ENCODE results near the gene PRICKLE1. TPM values are rescaled to one million over a fixed set of nuclear protein-coding genes. Genes with fewer than 3 reads are reported as not detected.

The PRICKLE1 gene
- total RNA-seq, 2 experiments from 2014 or later, result 0.14 to 0.18 TPM

GRCh38 chr12:42474391-42474790 is 115.2 kb downstream of the PRICKLE1 start:
- no peak for DNase-seq
- H3K36me3 Mint-ChIP-seq, result no peaks in the 10 kb centered on the region
- no peaks in the 10 kb centered on the region for H3K9me3 Mint-ChIP-seq
- peaks cover 7% of the 10 kb centered on the region for H3K4me1 Mint-ChIP-seq
- no peak overlapping the region for H3K27ac Mint-ChIP-seq
- peaks cover 51% of the 10 kb centered on the region for H3K27me3 Mint-ChIP-seq
- no peak overlapping the region for H3K4me3 Mint-ChIP-seq

DNA sequence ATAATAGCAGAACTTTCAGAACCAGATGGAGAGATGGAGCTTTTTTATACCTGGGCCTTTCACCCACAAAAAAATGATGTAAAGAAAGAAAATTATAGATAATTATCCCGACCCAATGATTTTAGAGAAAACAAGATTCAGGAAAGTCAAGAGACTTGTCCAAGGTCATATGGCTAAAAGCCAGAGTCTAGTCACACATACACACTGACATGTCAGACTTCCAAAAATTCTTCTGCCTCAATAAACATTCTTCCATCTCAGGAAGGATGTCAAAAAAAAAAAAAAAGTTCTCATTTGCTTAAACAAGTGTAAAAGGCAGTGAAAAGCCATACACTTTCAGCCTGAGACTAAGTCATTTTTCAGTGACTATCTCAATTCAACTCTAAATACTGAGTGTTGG is 116.0 kb downstream of the PRICKLE1 start:
- Mint-ChIP-seq H3K4me1 (peaks cover 15% of the 10 kb centered on the region), H3K4me3 (no peak overlapping the region), H3K27ac (no peak overlapping the region), H3K9me3 (no peaks in the 10 kb centered on the region), H3K36me3 (no peaks in the 10 kb centered on the region), H3K27me3 (peaks cover 56% of the 10 kb centered on the region)
- DNase-seq, result no peak

GRCh38 chr12:42473130-42473529 is 116.4 kb downstream of the PRICKLE1 start:
- no peak for DNase-seq
- H3K27ac Mint-ChIP-seq, result no peak overlapping the region
- H3K27me3 Mint-ChIP-seq, result peaks cover 57% of the 10 kb centered on the region
- H3K9me3 Mint-ChIP-seq, result no peaks in the 10 kb centered on the region
- H3K4me1 Mint-ChIP-seq, result peaks cover 19% of the 10 kb centered on the region
- H3K4me3 Mint-ChIP-seq, result no peak overlapping the region
- H3K36me3 Mint-ChIP-seq, result no peaks in the 10 kb centered on the region

DNA sequence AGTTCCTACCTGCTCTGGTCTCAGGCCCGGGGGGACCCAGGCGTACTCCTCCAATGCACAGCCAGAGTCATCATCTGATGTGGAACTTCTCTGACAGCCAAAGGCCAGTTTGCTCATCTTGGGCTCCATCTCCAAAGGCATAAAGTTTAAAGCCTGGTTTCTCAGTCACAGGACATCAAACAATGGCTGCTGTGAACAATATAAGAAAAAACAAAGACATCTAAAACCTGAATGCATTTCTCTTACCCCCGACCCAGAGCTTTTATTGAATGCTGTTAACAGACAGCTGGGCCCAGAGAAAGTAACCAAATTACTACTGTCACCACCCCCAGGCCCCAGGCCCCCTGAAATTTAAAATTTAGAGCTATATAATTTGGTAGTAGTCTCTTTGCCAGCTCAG is 117.2 kb downstream of the PRICKLE1 start:
- Mint-ChIP-seq H3K4me3 (no peak overlapping the region), H3K36me3 (no peaks in the 10 kb centered on the region), H3K4me1 (peaks cover 19% of the 10 kb centered on the region), H3K27ac (no peak overlapping the region), H3K27me3 (peaks cover 56% of the 10 kb centered on the region), H3K9me3 (no peaks in the 10 kb centered on the region)
- DNase-seq, result no peak

DNA sequence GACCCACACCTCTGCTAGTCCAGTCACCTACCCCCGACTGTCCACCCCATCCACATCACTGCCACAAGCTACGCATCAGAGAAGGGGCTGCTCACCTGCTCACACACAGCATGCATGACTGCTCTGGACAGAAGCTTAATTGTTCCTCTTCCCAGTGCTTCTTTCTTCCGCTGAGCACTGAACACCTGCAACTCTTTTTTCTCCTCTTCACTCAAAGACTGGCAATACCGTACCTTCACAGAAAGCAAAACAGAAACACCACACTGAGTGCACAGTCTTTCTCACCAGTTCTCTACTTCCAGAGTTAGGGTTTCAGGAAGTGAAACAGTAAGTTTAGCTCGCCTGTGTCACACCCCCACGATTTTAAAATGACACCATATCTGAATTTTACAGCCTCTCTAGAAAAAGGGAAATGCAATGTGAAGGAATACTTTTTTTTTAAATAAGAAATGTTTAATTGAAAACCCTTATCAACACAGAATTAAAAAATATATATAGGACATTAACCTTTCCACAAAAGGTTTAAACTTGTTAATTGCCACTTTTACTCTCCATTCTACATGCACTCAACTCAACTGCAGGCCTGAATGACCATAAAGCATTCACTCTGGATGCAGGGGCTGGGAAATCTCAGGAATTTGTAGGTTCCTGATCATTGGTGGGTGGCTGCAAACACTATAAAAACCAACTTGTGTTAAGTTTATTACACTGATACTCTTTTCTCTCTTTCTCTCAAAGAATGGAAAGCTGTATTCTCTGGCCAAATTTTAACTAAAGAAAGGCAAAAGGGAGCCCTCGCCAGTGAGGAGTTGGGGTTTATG is 120.0 kb downstream of the PRICKLE1 start:
- Mint-ChIP-seq H3K4me3 (peak overlapping the region; percentile 65), H3K4me1 (peaks cover 17% of the 10 kb centered on the region), H3K36me3 (no peaks in the 10 kb centered on the region), H3K9me3 (no peaks in the 10 kb centered on the region), H3K27ac (peak overlapping the region; percentile 67), H3K27me3 (peaks cover 62% of the 10 kb centered on the region)
- DNase-seq, result no peak

DNA sequence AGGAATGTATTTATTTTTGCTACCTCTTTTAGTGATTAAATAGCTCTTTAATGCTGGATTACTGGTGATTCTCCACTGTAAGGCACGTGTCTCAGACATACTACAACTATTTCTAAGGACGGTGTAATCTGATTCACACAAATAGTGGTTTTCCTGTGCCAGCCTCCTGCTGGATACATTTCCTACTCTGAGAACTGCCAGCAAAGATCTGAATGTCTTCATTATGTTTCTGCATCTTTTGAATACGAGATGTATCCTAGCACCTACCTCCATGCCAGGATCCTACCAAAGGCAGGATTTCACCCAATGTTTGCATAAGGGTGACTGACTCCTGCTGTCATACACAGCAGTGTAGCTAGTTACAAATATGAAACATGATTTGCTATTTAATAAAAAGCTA is 120.6 kb downstream of the PRICKLE1 start:
- peaks cover 17% of the 10 kb centered on the region for H3K4me1 Mint-ChIP-seq
- H3K27me3 Mint-ChIP-seq, result peaks cover 61% of the 10 kb centered on the region
- no peaks in the 10 kb centered on the region for H3K36me3 Mint-ChIP-seq
- H3K9me3 Mint-ChIP-seq, result no peaks in the 10 kb centered on the region
- H3K27ac Mint-ChIP-seq, result no peak overlapping the region
- no peak for DNase-seq
- no peak overlapping the region for H3K4me3 Mint-ChIP-seq

DNA sequence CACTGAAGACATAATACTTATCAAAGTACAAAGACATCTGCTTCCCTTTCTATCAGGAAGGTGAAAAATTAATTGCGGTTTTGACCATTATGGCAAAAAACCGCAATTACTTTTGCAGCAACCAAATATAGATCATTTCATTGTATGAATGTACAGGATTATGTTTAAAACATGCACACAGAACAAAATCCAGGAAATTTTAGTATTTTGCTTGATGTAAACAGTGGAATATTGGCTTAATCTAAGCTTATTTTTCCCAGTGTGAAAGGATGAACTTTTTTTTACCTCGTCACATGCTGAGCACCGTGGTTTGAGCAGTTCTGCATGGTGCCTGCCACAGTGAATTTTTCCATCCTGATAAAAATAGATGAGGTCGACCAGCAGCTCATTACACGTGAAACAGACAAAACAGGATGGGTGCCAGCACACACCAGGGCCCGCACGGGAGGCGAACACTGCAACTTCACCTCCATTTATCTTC is 121.2 kb downstream of the PRICKLE1 start:
- Mint-ChIP-seq H3K4me1 (peaks cover 17% of the 10 kb centered on the region), H3K36me3 (no peaks in the 10 kb centered on the region), H3K4me3 (no peak overlapping the region), H3K27ac (no peak overlapping the region), H3K9me3 (no peaks in the 10 kb centered on the region), H3K27me3 (peaks cover 57% of the 10 kb centered on the region)
- DNase-seq, result no peak

DNA sequence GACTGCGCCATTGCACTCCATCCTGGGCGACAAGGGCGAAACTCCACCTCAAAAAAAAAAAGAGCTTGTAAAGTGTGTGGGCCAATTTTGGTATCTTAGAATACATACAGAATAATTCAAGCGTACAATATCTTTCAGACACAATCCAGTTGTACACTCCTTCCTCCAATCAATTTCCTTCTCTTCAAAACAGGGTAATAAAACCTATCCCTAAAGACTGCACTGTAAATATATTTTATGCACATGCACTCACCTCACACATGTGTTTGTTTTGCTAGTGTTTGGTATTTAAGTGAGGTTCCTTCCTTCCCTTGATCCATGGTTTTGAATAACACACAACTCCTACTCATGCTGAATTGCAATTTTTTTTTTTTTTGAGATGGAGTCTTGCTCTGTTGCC is 125.9 kb downstream of the PRICKLE1 start:
- peaks cover 24% of the 10 kb centered on the region for H3K27me3 Mint-ChIP-seq
- H3K4me3 Mint-ChIP-seq, result no peak overlapping the region
- no peak for DNase-seq
- H3K4me1 Mint-ChIP-seq, result peaks cover 5% of the 10 kb centered on the region
- H3K36me3 Mint-ChIP-seq, result no peaks in the 10 kb centered on the region
- no peak overlapping the region for H3K27ac Mint-ChIP-seq
- no peaks in the 10 kb centered on the region for H3K9me3 Mint-ChIP-seq

DNA sequence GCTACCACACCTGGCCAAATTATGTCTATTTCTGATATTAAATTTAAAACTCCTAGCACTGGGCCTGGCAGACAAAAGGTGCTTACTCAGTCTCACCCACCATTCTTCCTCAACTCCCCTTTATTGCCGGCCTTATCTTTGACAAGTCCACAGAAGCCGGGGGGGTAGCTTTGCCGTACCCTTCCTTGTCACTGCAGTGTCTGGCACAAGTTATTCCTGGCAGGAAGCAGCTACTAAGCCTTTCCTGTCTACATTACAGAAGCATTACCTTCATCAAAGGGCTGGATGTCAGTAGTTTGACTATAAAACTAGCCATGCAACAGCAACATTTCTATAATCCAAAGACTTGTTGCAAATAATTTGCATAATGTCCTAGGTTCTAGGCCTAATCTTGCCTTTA is 127.1 kb downstream of the PRICKLE1 start:
- no peak for DNase-seq
- H3K9me3 Mint-ChIP-seq, result no peaks in the 10 kb centered on the region
- no peak overlapping the region for H3K27ac Mint-ChIP-seq
- H3K27me3 Mint-ChIP-seq, result peaks cover 14% of the 10 kb centered on the region
- H3K4me3 Mint-ChIP-seq, result no peak overlapping the region
- no peaks in the 10 kb centered on the region for H3K4me1 Mint-ChIP-seq
- H3K36me3 Mint-ChIP-seq, result no peaks in the 10 kb centered on the region

DNA sequence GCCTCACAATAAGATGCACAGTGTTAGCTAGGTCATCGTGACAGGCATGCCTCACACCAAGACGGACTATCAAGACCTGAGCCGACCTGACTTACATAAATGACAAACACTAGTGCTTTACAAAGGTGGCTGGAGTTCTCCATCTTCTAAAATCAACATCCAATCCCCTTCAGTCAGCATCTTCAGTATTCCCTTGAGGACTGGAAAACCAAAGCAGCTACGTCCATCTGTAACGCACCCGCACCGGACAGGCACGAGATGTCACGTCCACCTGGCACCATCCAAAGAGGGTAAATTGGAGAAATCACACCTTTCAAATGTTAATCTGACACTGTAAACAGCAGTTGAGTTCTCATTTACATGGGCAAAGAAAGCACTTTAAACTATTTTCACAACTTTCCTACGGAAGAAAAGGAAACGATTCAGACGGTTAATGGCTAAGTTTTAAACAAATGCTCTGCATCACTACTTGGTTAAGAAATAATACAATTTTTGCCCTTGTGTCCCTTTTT is 130.2 kb downstream of the PRICKLE1 start:
- no peaks in the 10 kb centered on the region for H3K27me3 Mint-ChIP-seq

DNA sequence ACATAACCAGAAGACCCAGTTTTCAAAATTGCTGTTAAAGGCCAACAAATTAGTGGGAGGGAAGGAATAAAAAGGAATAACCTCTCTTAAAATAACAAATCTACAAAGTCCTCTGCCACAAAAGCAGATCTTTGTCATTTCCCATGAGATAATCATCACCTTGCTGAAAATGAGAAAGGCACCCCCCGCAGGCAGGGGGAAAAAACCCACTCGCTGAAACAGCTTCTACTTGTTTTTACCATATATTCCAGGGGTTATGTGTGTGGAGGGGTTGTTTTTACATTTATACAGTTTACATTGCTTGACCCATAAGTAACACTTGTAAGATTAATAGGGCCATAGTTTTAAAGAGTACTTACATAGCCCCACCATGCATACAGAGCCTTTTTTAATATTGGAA is 131.0 kb downstream of the PRICKLE1 start:
- Mint-ChIP-seq H3K27me3 (no peaks in the 10 kb centered on the region), H3K36me3 (no peaks in the 10 kb centered on the region), H3K4me1 (no peaks in the 10 kb centered on the region), H3K9me3 (no peaks in the 10 kb centered on the region), H3K4me3 (no peak overlapping the region), H3K27ac (no peak overlapping the region)
- no peak for DNase-seq

More for the DNA sequence above, 130.2 kb downstream of the PRICKLE1 start:
- Mint-ChIP-seq H3K9me3 (no peaks in the 10 kb centered on the region), H3K36me3 (no peaks in the 10 kb centered on the region), H3K4me1 (no peaks in the 10 kb centered on the region), H3K27ac (no peak overlapping the region), H3K4me3 (no peak overlapping the region)
- DNase-seq, result no peak

GRCh38 chr12:42450248-42450647 is 139.3 kb downstream of the PRICKLE1 start:
- Mint-ChIP-seq H3K4me3 (no peak overlapping the region), H3K27ac (no peak overlapping the region), H3K4me1 (no peaks in the 10 kb centered on the region), H3K9me3 (no peaks in the 10 kb centered on the region), H3K36me3 (peaks cover 33% of the 10 kb centered on the region), H3K27me3 (no peaks in the 10 kb centered on the region)
- no peak for DNase-seq

GRCh38 chr12:42448841-42449240 is 140.7 kb downstream of the PRICKLE1 start:
- Mint-ChIP-seq H3K36me3 (peaks cover 47% of the 10 kb centered on the region), H3K4me3 (no peak overlapping the region), H3K9me3 (peaks cover 2% of the 10 kb centered on the region), H3K4me1 (no peaks in the 10 kb centered on the region), H3K27me3 (no peaks in the 10 kb centered on the region), H3K27ac (no peak overlapping the region)
- DNase-seq, result no peak

- Mint-ChIP-seq H3K4me3 (no peak overlapping the region), H3K36me3 (peaks cover 60% of the 10 kb centered on the region), H3K27me3 (no peaks in the 10 kb centered on the region), H3K9me3 (peaks cover 5% of the 10 kb centered on the region), H3K4me1 (no peaks in the 10 kb centered on the region), H3K27ac (no peak overlapping the region)
- DNase-seq, result no peak
Measured at GRCh38 chr12:42447371-42447786, 142.2 kb downstream of the PRICKLE1 start.

GRCh38 chr12:42446761-42447160 is 142.8 kb downstream of the PRICKLE1 start:
- DNase-seq, result no peak
- Mint-ChIP-seq H3K4me1 (no peaks in the 10 kb centered on the region), H3K27ac (no peak overlapping the region), H3K4me3 (no peak overlapping the region), H3K27me3 (no peaks in the 10 kb centered on the region), H3K9me3 (peaks cover 7% of the 10 kb centered on the region), H3K36me3 (peaks cover 67% of the 10 kb centered on the region)

DNA sequence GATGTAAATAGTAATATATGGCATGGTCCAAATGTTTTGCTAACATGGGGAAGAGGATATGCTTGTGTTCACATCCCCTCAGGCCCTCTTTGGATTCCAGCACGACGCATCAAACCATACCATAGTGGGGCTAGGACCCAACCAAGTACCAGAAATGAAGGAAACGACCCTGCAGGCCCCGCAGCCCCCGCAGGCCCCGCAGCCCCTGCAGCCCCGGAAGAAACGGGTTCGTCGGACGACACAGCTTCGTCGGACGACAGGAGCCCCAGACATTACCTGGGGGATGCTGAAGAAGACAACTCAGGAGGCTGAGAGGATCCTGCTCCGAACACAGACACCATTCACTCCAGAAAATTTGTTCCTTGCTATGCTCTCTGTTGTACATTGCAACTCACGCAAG is 143.7 kb downstream of the PRICKLE1 start:
- Mint-ChIP-seq H3K9me3 (peaks cover 9% of the 10 kb centered on the region), H3K27ac (no peak overlapping the region), H3K4me3 (no peak overlapping the region), H3K36me3 (peaks cover 70% of the 10 kb centered on the region), H3K4me1 (no peaks in the 10 kb centered on the region), H3K27me3 (no peaks in the 10 kb centered on the region)
- no peak for DNase-seq

Measured in activated naive CD8-positive, alpha-beta T cell treated with anti-CD3 and anti-CD28 coated beads for 36 hours (primary cell).